PC-9 (cell line): ENCODE results near the gene POLR3C. TPM values are rescaled to one million over a fixed set of nuclear protein-coding genes. Genes with fewer than 3 reads are reported as not detected.

ENCODE experiments used
- BruUV-seq: library from RNA; stranded (reverse); fragments of 400-500 nt; replicated peaks from 2 replicates; lab custom pipeline; 2021; lab: Mats Ljungman, UMichigan
- CTCF ChIA-PET: fragments of 300-600 bp; sonication (Branson Sonifier 250); formaldehyde crosslinking; loops from one replicate; lab custom pipeline; 2022; ENCODE audit warnings: antibody characterized with exemption; lab: Charles Lee
- POLR2A ChIA-PET: fragments of 300-600 bp; sonication (Branson Sonifier 250); formaldehyde crosslinking; loops from one replicate; lab custom pipeline; 2022; ENCODE audit warnings: antibody characterized with exemption; ENCODE audit not compliant: unreplicated experiment; lab: Charles Lee
- DNase-seq, 2 experiments: peaks; one replicate each; pipeline versions ENCODE4 v3.0.0 to v3.0.0-alpha.2; 2015 to 2022; ENCODE audit warnings: mixed read lengths in 1 of 2
- H2AFZ ChIP-seq: fragments of 200-600 bp; sonication (generic); 2 replicates; pipeline ENCODE4 v1.8.1; 2017; ENCODE audit warnings: antibody characterized with exemption
- H3F3A ChIP-seq: fragments of 200-600 bp; sonication (generic); 2 replicates; pipeline ENCODE4 v1.8.1; 2017; ENCODE audit warnings: antibody characterized with exemption, mild to moderate bottlenecking, low read depth; ENCODE audit not compliant: insufficient read depth
- H3K27ac ChIP-seq: fragments of 200-600 bp; sonication (generic); 2 replicates; pipeline ENCODE4 v1.6.1; 2016; ENCODE audit warnings: mixed run types
- H3K27me3 ChIP-seq: fragments of 200-600 bp; sonication (generic); 2 replicates; pipeline ENCODE4 v1.6.1; 2016; ENCODE audit warnings: low read depth, mixed run types; ENCODE audit not compliant: insufficient read depth
- H3K36me3 ChIP-seq: fragments of 200-600 bp; sonication (generic); 2 replicates; pipeline ENCODE4 v1.6.1; 2016; ENCODE audit warnings: low read depth, mixed run types
- H3K4me1 ChIP-seq: fragments of 200-600 bp; sonication (generic); replicated peaks from 2 replicates; pipeline ENCODE4 v1.6.1; 2016; ENCODE audit warnings: mixed run types; ENCODE audit not compliant: insufficient read depth
- H3K4me2 ChIP-seq: fragments of 200-600 bp; sonication (generic); 2 replicates; pipeline ENCODE4 v1.6.1; 2017; ENCODE audit warnings: mixed run types
- H3K4me3 ChIP-seq: fragments of 200-600 bp; sonication (generic); 2 replicates; pipeline ENCODE4 v1.6.1; 2016; ENCODE audit warnings: mixed run types
- H3K79me2 ChIP-seq: fragments of 200-600 bp; sonication (generic); 2 replicates; pipeline ENCODE4 v1.6.1; 2017; ENCODE audit warnings: low read depth, mixed run types
- H3K9me2 ChIP-seq: fragments of 200-600 bp; sonication (generic); 2 replicates; pipeline ENCODE4 v1.8.1; 2017; ENCODE audit warnings: mild to moderate bottlenecking; ENCODE audit not compliant: insufficient read depth
- H3K9me3 ChIP-seq: fragments of 200-600 bp; sonication (generic); 2 replicates; pipeline ENCODE4 v1.8.1; 2016; ENCODE audit warnings: low read depth; ENCODE audit not compliant: insufficient read depth
- H4K20me1 ChIP-seq: fragments of 200-600 bp; sonication (generic); 2 replicates; pipeline ENCODE4 v1.8.1; 2017; ENCODE audit not compliant: insufficient read depth
- EZH2 ChIP-seq: fragments of 200-600 bp; sonication (generic); IDR thresholded peaks from 2 replicates; pipeline ENCODE4 v1.8.0; 2017; ENCODE audit warnings: antibody characterized with exemption, low read depth
- intact Hi-C: fragments of 100-400 bp; cut with micrococcal nuclease; formaldehyde crosslinking; loops from one replicate; pipeline ENCODE4 v1.10.0; 2022; ENCODE audit not compliant: unreplicated experiment
- total RNA-seq: library from RNA; stranded (reverse); gene quantifications from 2 replicates; pipeline ENCODE4 v1.2.3, GENCODE V29; 2021
- TF ChIP-seq, protein P1 (sequence below): fragments of 200-600 bp; sonication (generic); conservative IDR thresholded peaks from 2 replicates; pipeline ENCODE4 v1.6.1; 2017; ENCODE audit warnings: mixed run types, antibody characterized with exemption, mild to moderate bottlenecking, moderate library complexity

The POLR3C gene
- total RNA-seq, 1 experiment from 2014 or later, result 21.2 TPM

DNA sequence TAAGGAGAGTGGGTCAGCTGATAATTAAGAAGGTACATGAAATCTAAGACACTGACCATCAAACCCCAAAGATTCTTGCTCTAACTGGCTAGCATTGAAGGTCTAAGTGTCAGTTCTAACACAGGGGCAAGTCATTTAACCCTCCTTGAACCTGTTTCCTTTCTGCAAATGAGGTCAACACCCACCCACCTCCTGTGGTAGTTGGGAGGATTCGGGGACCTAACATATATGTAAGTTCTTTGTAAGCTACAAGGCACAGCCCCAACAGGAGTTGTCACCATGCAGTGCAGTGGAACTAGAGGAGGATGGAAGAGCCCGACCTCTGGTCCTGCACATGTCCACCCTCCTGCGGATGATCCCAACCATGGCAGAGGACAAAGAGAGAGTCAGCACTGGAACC lies 23.8 kb downstream of the POLR3C start:
- POLR2A ChIA-PET, result no interaction called here
- TF ChIP-seq, protein P1, sequence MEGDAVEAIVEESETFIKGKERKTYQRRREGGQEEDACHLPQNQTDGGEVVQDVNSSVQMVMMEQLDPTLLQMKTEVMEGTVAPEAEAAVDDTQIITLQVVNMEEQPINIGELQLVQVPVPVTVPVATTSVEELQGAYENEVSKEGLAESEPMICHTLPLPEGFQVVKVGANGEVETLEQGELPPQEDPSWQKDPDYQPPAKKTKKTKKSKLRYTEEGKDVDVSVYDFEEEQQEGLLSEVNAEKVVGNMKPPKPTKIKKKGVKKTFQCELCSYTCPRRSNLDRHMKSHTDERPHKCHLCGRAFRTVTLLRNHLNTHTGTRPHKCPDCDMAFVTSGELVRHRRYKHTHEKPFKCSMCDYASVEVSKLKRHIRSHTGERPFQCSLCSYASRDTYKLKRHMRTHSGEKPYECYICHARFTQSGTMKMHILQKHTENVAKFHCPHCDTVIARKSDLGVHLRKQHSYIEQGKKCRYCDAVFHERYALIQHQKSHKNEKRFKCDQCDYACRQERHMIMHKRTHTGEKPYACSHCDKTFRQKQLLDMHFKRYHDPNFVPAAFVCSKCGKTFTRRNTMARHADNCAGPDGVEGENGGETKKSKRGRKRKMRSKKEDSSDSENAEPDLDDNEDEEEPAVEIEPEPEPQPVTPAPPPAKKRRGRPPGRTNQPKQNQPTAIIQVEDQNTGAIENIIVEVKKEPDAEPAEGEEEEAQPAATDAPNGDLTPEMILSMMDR, result no peak
- no peak for TF ChIP-seq EZH2
- Histone ChIP-seq H2AFZ (no peak overlapping the region), H3K36me3 (peaks cover 17% of the 10 kb centered on the region; the same call in 1 of the 2 replicates), H3K27me3 (no peaks in the 10 kb centered on the region), H3K4me3 (no peak overlapping the region), H3K4me1 (peaks cover 3% of the 10 kb centered on the region; the same call in 1 of the 2 replicates), H3K9me2 (no peaks in the 10 kb centered on the region), H4K20me1 (no peaks in the 10 kb centered on the region), H3K9me3 (no peaks in the 10 kb centered on the region), H3F3A (peaks cover 40% of the 10 kb centered on the region; the same call in 1 of the 2 replicates), H3K4me2 (no peak overlapping the region), H3K27ac (no peak overlapping the region), H3K79me2 (no peaks in the 10 kb centered on the region)
- no peak for DNase-seq
- BruUV-seq, result no TSS peak
- intact Hi-C loops, result loop anchor here (2.0 to 5.0 kb wide), 2 partner anchors 127 to 164 kb away; no protein-coding TSS in a partner anchor
- CTCF ChIA-PET, result interaction anchor here (1.6 kb wide), 1 partner anchor 44 kb away, joined by 5 read pairs; no protein-coding TSS in a partner anchor

DNA sequence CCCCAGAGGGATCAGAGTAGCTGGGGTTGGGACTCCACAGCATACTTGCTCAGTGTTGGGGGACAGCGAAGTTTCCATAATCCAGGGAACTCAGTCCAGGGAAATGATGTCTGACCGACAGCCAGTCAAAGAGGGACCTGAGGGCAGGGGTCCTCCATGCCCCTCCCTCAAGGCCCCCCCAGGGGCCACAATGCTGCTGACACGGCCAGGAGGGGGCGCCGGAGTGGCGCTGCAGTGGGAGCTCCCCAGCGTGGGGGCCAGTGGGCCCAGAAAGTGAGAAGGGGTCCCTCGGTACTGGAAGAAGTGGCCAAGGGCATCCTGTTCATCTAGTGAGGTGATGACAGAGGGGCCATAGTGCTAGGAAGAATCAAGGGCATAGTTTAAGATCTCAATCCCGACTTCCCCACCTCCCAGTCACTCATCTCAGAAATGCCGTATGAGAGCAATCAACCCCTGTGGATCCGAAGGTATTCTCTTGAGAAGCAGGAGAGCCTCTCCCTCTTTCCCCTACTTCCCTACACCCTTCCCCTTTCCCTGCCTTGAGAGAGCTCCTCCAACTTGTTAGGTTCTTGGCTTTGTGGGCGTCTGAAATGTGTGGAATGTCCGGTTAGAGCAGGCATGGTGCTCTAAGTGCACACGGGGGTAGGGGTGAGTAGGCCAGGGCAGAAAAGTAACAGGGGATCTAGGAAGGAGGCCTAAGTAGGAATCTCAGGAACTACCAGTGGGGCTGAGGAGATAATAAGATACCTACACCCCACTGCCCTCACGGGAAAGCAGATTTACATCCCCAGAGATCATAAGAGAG lies 25.6 kb downstream of the POLR3C start:
- CTCF ChIA-PET, result interaction anchor here (0.5 to 1.0 kb wide), 3 partner anchors 9 to 183 kb away, joined by 3 to 5 read pairs (median 4); partner anchors contain the start of gene PIAS3
- H3K27ac ChIP-seq, result no peak overlapping the region
- H4K20me1 ChIP-seq, result no peaks in the 10 kb centered on the region
- peaks cover 17% of the 10 kb centered on the region; the same call in 1 of the 2 replicates for H3K36me3 ChIP-seq
- no TSS peak for BruUV-seq
- H3K79me2 ChIP-seq, result no peaks in the 10 kb centered on the region
- no peak overlapping the region for H2AFZ ChIP-seq
- H3K4me2 ChIP-seq, result no peak overlapping the region
- no peaks in the 10 kb centered on the region for H3K9me3 ChIP-seq
- POLR2A ChIA-PET, result interaction anchor here (0.6 kb wide), 1 partner anchor 78 kb away, joined by 3 read pairs; the partner anchor contains the start of gene RBM8A
- peaks cover 3% of the 10 kb centered on the region; the same call in 1 of the 2 replicates for H3K4me1 ChIP-seq
- peaks cover 27% of the 10 kb centered on the region; the same call in 1 of the 2 replicates for H3F3A ChIP-seq
- no peak overlapping the region for H3K4me3 ChIP-seq
- no peaks in the 10 kb centered on the region for H3K9me2 ChIP-seq
- peak in 1 of 2 experiments; percentile 20 for DNase-seq
- H3K27me3 ChIP-seq, result no peaks in the 10 kb centered on the region
- intact Hi-C loops, result loop anchor here (2.0 to 5.0 kb wide), 2 partner anchors 125 to 163 kb away; no protein-coding TSS in a partner anchor
- no peak for TF ChIP-seq EZH2
- TF ChIP-seq, protein P1, result peak; percentile 35; the same call in 1 of the 2 replicates

DNA sequence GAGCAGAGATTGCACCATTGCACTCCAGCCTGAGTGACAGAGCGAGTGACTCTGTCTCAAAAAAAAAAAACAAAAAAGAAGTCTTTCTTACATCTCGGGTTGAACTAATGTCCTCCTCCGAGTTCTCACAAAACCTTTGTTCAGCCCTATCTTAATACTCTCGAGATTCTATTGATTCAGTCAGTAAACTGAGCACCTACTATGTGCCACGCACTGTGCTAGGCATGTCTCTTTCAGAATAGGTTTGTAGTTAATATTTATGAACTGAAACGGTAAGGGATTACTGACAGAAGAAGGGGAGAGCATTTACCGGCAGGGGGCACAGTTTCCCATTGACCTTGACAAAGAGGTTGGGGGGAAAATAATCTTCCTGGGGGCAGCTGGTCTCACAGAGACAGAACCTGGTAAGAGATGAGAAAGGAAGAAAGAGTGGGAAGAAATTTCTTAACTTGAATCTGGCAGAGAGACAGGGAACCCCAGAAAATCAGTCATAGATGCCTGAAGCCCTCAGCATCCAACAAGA lies 31.5 kb downstream of the POLR3C start:
- no TSS peak for BruUV-seq
- CTCF ChIA-PET, result no interaction called here
- Histone ChIP-seq H3K36me3 (0 out of 2 replicates have a peak, but pooled peaks cover 20% of the 10 kb centered on the region), H3K79me2 (peaks cover 14% of the 10 kb centered on the region), H2AFZ (no peak overlapping the region), H3K27ac (no peak overlapping the region), H3F3A (peaks cover 2% of the 10 kb centered on the region; the same call in 1 of the 2 replicates), H3K4me2 (no peak overlapping the region), H3K9me3 (no peaks in the 10 kb centered on the region), H3K9me2 (no peaks in the 10 kb centered on the region), H4K20me1 (no peaks in the 10 kb centered on the region), H3K4me3 (no peak overlapping the region), H3K4me1 (peaks cover 8% of the 10 kb centered on the region), H3K27me3 (no peaks in the 10 kb centered on the region)
- intact Hi-C loops, result loop anchor here (5.0 kb wide), 1 partner anchor 182 kb away; no protein-coding TSS in a partner anchor
- POLR2A ChIA-PET, result no interaction called here
- TF ChIP-seq, protein P1, result peak; percentile 35; the same call in 1 of the 2 replicates
- no peak for TF ChIP-seq EZH2
- DNase-seq, result no peak
